Neural progenitor cell (in vitro differentiated cells): ENCODE data around the gene AMOTL2.

Experiments used
- CTCF ChIP-seq: fragments of 200-600 bp; sonication (generic); IDR thresholded peaks from 2 replicates; pipeline ENCODE4 v1.5.1; 2017; ENCODE audit warnings: antibody characterized with exemption, mild to moderate bottlenecking
- EZH2 ChIP-seq: fragments of 200-600 bp; sonication (generic); IDR thresholded peaks from 2 replicates; pipeline ENCODE4 v1.6.1; 2017; ENCODE audit warnings: antibody characterized with exemption, mild to moderate bottlenecking, moderate library complexity
- EZH2phosphoT487 ChIP-seq: fragments of 200-600 bp; sonication (generic); IDR thresholded peaks from 2 replicates; pipeline ENCODE4 v1.6.1; 2017; ENCODE audit warnings: antibody characterized with exemption

GRCh38 chr3:134338201-134338512 lies 36.1 kb downstream of the AMOTL2 start:
- no peak for TF ChIP-seq CTCF
- no peak for TF ChIP-seq EZH2
- TF ChIP-seq EZH2phosphoT487 = no peak
